IMR-90 (cell line): Measurements from ENCODE around the gene PAFAH1B1. TPM values are rescaled to one million over a fixed set of nuclear protein-coding genes. Genes with fewer than 3 reads are reported as not detected.

Experiments
- ATAC-seq: fragments of 200-7000 bp; cut with Tn5 transposase; 2 replicates; pipeline ENCODE4 v1.9.1; 2020; ENCODE audit warnings: low read depth, mild to moderate bottlenecking, moderate library complexity
- BruUV-seq: library from RNA; stranded (reverse); fragments of 400-500 nt; replicated peaks from 2 replicates; lab custom pipeline; 2021; lab: Mats Ljungman, UMichigan
- CTCF ChIA-PET: fragments of 300-600 bp; formaldehyde crosslinking; extraction: SDS; loops from one replicate; lab custom pipeline; 2021; ENCODE audit warnings: antibody characterized with exemption; lab: Yijun Ruan, JAX
- POLR2A ChIA-PET: fragments of 300-600 bp; sonication (Branson Sonifier 250); formaldehyde crosslinking; loops from one replicate; lab custom pipeline; 2022; ENCODE audit warnings: antibody characterized with exemption; ENCODE audit not compliant: unreplicated experiment; lab: Charles Lee
- DNase-seq: peaks from one replicate; pipeline ENCODE4 v3.0.0; 2013
- H2AFZ ChIP-seq: replicated peaks from 2 replicates; pipeline ENCODE3; 2013; ENCODE audit warnings: low read length, mild to moderate bottlenecking; ENCODE audit not compliant: poor library complexity
- H2AK5ac ChIP-seq: 2 replicates; pipeline ENCODE4 v1.6.1; 2013; ENCODE audit warnings: low read depth, low read length, inconsistent platforms
- H2AK9ac ChIP-seq: replicated peaks from 2 replicates; pipeline ENCODE3; 2013; ENCODE audit warnings: mild to moderate bottlenecking, low read depth, low read length, moderate library complexity; ENCODE audit not compliant: poor library complexity
- H2BK120ac ChIP-seq: 2 replicates; pipeline ENCODE4 v1.6.1; 2013; ENCODE audit warnings: low read depth, low read length, inconsistent platforms
- H2BK15ac ChIP-seq: 3 replicates; pipeline ENCODE4 v1.6.1; 2013; ENCODE audit warnings: low read depth, low read length, inconsistent platforms
- H2BK20ac ChIP-seq: 2 replicates; pipeline ENCODE4 v1.6.1; 2013; ENCODE audit warnings: low read depth, mild to moderate bottlenecking, inconsistent platforms, low read length, moderate library complexity
- H2BK5ac ChIP-seq: 2 replicates; pipeline ENCODE4 v1.6.1; 2013; ENCODE audit warnings: mild to moderate bottlenecking, low read depth, low read length, inconsistent platforms; ENCODE audit not compliant: poor library complexity, severe bottlenecking
- H3K14ac ChIP-seq: replicated peaks from 2 replicates; pipeline ENCODE4 v1.6.1; 2013; ENCODE audit warnings: low read depth, low read length, inconsistent platforms
- H3K18ac ChIP-seq: 2 replicates; pipeline ENCODE4 v1.6.1; 2013; ENCODE audit warnings: low read depth, low read length, control low read depth
- H3K23ac ChIP-seq: 2 replicates; pipeline ENCODE4 v1.6.1; 2013; ENCODE audit warnings: low read depth, low read length, inconsistent platforms
- H3K27ac ChIP-seq: 2 replicates; pipeline ENCODE4 v1.5.1; 2013; ENCODE audit warnings: mild to moderate bottlenecking, control low read depth, low read length; ENCODE audit not compliant: insufficient read depth
- H3K27me3 ChIP-seq: 2 replicates; pipeline ENCODE4 v1.6.1; 2013; ENCODE audit warnings: low read length; ENCODE audit not compliant: control insufficient read depth, insufficient read depth
- H3K36me3 ChIP-seq: 2 replicates; pipeline ENCODE4 v1.6.1; 2013; ENCODE audit warnings: low read length, mixed read lengths; ENCODE audit not compliant: control insufficient read depth, insufficient read depth
- H3K4ac ChIP-seq: 2 replicates; pipeline ENCODE4 v1.6.1; 2013; ENCODE audit warnings: low read depth, low read length, inconsistent platforms
- H3K4me1 ChIP-seq: 2 replicates; pipeline ENCODE4 v1.6.1; 2013; ENCODE audit warnings: low read length, mixed read lengths; ENCODE audit not compliant: control insufficient read depth, insufficient read depth
- H3K4me2 ChIP-seq: 2 replicates; pipeline ENCODE4 v1.6.1; 2013; ENCODE audit warnings: low read depth, mild to moderate bottlenecking, control low read depth, low read length, moderate library complexity
- H3K4me3 ChIP-seq: 2 replicates; pipeline ENCODE4 v1.5.1; 2013; ENCODE audit warnings: low read depth, mild to moderate bottlenecking, control low read depth, low read length, moderate library complexity; ENCODE audit not compliant: insufficient read depth
- H3K56ac ChIP-seq: 2 replicates; pipeline ENCODE4 v1.6.1; 2013; ENCODE audit warnings: low read length, inconsistent platforms; ENCODE audit not compliant: insufficient read depth; ENCODE audit errors: extremely low read depth
- H3K79me1 ChIP-seq, 2 experiments: 2 replicates each; pipeline ENCODE4 v1.6.1; 2013; ENCODE audit warnings: low read length in 2 of 2, inconsistent platforms in 1 of 2, low read depth in 1 of 2
- H3K9ac ChIP-seq: 2 replicates; pipeline ENCODE4 v1.6.1; 2013; ENCODE audit warnings: low read depth, low read length, control low read depth
- H3K9me1 ChIP-seq: 2 replicates; pipeline ENCODE4 v1.6.1; 2013; ENCODE audit warnings: low read length, inconsistent platforms; ENCODE audit not compliant: insufficient read depth
- H3K9me3 ChIP-seq: 2 replicates; pipeline ENCODE4 v1.6.1; 2013; ENCODE audit warnings: low read length; ENCODE audit not compliant: control insufficient read depth, insufficient read depth
- H4K20me1 ChIP-seq: 2 replicates; pipeline ENCODE4 v1.6.1; 2013; ENCODE audit warnings: low read length, inconsistent platforms; ENCODE audit not compliant: insufficient read depth
- H4K5ac ChIP-seq: 2 replicates; pipeline ENCODE4 v1.6.1; 2013; ENCODE audit warnings: mild to moderate bottlenecking, low read depth, low read length, control low read depth
- H4K8ac ChIP-seq, 2 experiments: 2 replicates each; pipeline ENCODE4 v1.6.1; 2013; ENCODE audit warnings: low read depth in 2 of 2, low read length in 2 of 2, control low read depth in 1 of 2, inconsistent platforms in 1 of 2
- H4K91ac ChIP-seq: 2 replicates; pipeline ENCODE4 v1.6.1; 2013; ENCODE audit warnings: low read depth, low read length, inconsistent platforms; ENCODE audit not compliant: insufficient read depth
- MAZ ChIP-seq: IDR thresholded peaks from 2 replicates; pipeline ENCODE4 v1.6.1; 2012; ENCODE audit warnings: low read depth, mild to moderate bottlenecking, low read length, improper control_type of control experiment, moderate library complexity, borderline replicate concordance
- POLR2A ChIP-seq: IDR thresholded peaks from 2 replicates; pipeline ENCODE4 v1.6.1; 2012; ENCODE audit warnings: mild to moderate bottlenecking, low read depth, low read length
- USF2 ChIP-seq: fragments of 150-350 bp; IDR thresholded peaks from 2 replicates; pipeline ENCODE4 v1.6.1; 2017; ENCODE audit warnings: mild to moderate bottlenecking, antibody characterized with exemption, low read length, low read depth
- WGBS, 2 experiments: methylation state at CpG; one replicate each; pipeline versions ENCODE4 v1.1.5 to v1.1.7; 2013; ENCODE audit warnings: missing lambda C conversion rate in 2 of 2; ENCODE audit not compliant: insufficient read length in 1 of 2; ENCODE audit errors: extremely low coverage in 2 of 2; 5-methylcytosine and 5-hydroxymethylcytosine counted together
- dilution Hi-C: fragments of 300-500 bp; cut with HindIII; formaldehyde crosslinking; loops from one replicate; pipeline ENCODE4 v1.14.3; 2018; ENCODE audit warnings: low sequenced_read_pairs; ENCODE audit not compliant: unreplicated experiment
- in situ Hi-C: fragments of 300-500 bp; cut with MboI; formaldehyde crosslinking; loops from 3 replicates; pipeline ENCODE4 v1.14.3; 2019; ENCODE audit warnings: low sequenced_read_pairs, inconsistent platforms, mixed read lengths
- intact Hi-C: fragments of 100-400 bp; cut with micrococcal nuclease; formaldehyde crosslinking; loops from 2 replicates; pipeline ENCODE4 v1.10.0; 2022
- polyA plus RNA-seq, 3 experiments: library from polyadenylated mRNA; depleted of rRNA; stranded (reverse); fragments of >200 nt; gene quantifications; 2 replicates each; pipeline ENCODE4 v1.2.3, GENCODE V29; 2012; ENCODE audit warnings: low replicate concordance in 1 of 3
- total RNA-seq: library from RNA; depleted of rRNA; stranded (reverse); fragments of >200 nt; gene quantifications from 2 replicates; pipeline ENCODE4 v1.2.3, GENCODE V29; 2012

Gene PAFAH1B1
- total and polyA plus RNA-seq, 2 of the 4 experiments (the other 2 are of a cell fraction): 64.5 to 127 TPM

DNA sequence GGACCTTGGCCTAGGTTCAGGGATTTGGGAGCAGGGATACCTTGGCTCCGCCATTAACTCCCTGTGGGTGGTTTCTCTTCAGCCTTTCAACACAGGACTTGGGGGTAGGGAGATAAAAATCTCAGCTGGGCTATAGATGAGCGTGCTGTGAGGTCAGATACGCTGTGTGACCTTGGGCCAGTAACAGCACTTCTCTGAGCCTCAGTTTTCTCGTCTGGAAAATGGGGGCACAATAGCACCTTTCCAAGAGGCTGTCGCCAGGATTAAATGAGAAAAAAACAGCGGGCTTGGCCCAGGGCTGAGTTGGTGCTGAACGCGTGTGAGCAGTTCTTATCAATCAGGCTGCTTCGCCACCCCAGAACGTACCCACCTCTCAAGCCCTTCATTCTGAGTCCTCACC lies 138.4 kb downstream of the PAFAH1B1 start:
- H2AK9ac ChIP-seq: no peak overlapping the region
- no peak for TF ChIP-seq MAZ
- TF ChIP-seq POLR2A: no peak
- TF ChIP-seq USF2: no peak
- 80% methylated on average over 6 of the region's 10 CpGs; no CpG with 5 or more reads in 1 of the 2 experiments for WGBS, 2 experiments
- H4K5ac ChIP-seq: no peak overlapping the region
- dilution Hi-C loops: no loop called here
- H2BK5ac ChIP-seq: no peak overlapping the region
- H4K91ac ChIP-seq: no peak overlapping the region
- CTCF ChIA-PET: no interaction called here
- H3K4me1 ChIP-seq: no peaks in the 10 kb centered on the region
- no peak overlapping the region for H3K23ac ChIP-seq
- H3K9ac ChIP-seq: no peak overlapping the region
- H4K8ac ChIP-seq: no peak overlapping the region
- no peak overlapping the region for H3K27ac ChIP-seq
- ATAC-seq (no peak), DNase-seq (no peak)
- H2AFZ ChIP-seq: no peak overlapping the region
- no peak overlapping the region for H2BK20ac ChIP-seq
- POLR2A ChIA-PET: no interaction called here
- H2BK120ac ChIP-seq: no peak overlapping the region
- no peaks in the 10 kb centered on the region for H3K36me3 ChIP-seq
- no peaks in the 10 kb centered on the region for H3K9me1 ChIP-seq
- H3K27me3 ChIP-seq: peaks cover 19% of the 10 kb centered on the region
- no peaks in the 10 kb centered on the region for H3K9me3 ChIP-seq
- in situ Hi-C loops: no loop called here
- no peaks in the 10 kb centered on the region for H3K79me1 ChIP-seq
- H2AK5ac ChIP-seq: no peak overlapping the region
- no peak overlapping the region for H2BK15ac ChIP-seq
- no peaks in the 10 kb centered on the region for H4K20me1 ChIP-seq
- intact Hi-C loops: no loop called here
- H3K4me3 ChIP-seq: no peak overlapping the region
- H3K4me2 ChIP-seq: no peak overlapping the region
- no peak overlapping the region for H3K4ac ChIP-seq
- H3K14ac ChIP-seq: no peak overlapping the region
- BruUV-seq: no TSS peak
- H3K18ac ChIP-seq: no peak overlapping the region
- H3K56ac ChIP-seq: no peak overlapping the region
